HG03196 (cell line): ENCODE results near the gene CAST.
"Not testable (repeated sequence)": the region's sequence is repeated elsewhere in the genome, so short reads cannot be mapped to it uniquely, and the experiment has no call there.

ENCODE experiments used
- ATAC-seq: cut with Tn5 transposase; IDR thresholded peaks from one replicate; pipeline ENCODE4 v1.9.1; 2021; ENCODE audit not compliant: unreplicated experiment

The CAST gene, protein sequence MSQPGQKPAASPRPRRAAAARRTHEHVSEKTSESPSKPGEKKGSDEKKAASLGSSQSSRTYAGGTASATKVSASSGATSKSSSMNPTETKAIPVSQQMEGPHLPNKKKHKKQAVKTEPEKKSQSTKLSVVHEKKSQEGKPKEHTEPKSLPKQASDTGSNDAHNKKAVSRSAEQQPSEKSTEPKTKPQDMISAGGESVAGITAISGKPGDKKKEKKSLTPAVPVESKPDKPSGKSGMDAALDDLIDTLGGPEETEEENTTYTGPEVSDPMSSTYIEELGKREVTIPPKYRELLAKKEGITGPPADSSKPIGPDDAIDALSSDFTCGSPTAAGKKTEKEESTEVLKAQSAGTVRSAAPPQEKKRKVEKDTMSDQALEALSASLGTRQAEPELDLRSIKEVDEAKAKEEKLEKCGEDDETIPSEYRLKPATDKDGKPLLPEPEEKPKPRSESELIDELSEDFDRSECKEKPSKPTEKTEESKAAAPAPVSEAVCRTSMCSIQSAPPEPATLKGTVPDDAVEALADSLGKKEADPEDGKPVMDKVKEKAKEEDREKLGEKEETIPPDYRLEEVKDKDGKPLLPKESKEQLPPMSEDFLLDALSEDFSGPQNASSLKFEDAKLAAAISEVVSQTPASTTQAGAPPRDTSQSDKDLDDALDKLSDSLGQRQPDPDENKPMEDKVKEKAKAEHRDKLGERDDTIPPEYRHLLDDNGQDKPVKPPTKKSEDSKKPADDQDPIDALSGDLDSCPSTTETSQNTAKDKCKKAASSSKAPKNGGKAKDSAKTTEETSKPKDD

DNA sequence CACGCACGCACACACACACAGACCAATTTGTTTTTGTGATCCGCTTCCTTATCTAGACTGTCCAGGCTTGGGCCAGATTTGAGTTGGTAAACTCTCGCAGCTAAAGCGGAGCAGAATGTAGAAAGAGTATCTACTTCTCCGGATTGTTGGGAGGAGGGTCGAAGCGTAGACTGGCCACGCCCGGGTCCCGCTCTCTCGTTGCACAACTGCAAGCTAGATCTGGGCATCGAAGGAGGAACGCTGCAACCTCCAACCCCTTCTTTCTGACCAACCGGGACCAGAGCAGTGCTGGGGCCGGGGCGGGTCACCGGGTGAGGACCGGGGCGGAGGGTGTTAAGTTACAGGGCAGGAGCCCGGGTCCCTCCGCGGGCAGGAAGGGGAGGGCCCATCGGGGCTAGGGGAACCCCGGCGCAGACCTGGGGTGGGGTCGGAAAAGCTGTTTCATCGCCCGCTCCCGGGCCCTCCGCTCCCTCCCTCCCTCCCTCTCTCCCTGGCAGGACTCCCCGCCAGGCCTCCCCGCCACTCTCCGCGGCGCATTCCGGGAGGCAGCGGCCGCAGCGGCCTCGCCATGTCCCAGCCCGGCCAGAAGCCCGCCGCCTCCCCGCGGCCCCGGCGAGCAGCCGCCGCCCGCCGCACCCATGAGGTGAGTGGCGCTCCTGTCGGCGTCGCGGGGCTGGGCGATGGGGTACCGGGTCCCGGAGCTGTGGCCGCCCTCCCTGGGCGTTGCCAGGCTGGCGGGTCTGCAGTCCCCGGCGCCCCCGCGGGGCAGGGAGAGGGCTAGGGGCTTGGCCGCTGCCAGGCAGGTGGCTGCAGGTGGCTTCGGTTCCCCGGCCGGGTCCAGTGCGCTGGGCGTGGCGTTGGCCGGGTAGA lies at the start of gene CAST:
CAST (plus strand) TSS at position 522 of the 870 bp plus-strand sequence; CDS start at position 569, 47 bp downstream.
- ATAC-seq: peak; percentile 68

DNA sequence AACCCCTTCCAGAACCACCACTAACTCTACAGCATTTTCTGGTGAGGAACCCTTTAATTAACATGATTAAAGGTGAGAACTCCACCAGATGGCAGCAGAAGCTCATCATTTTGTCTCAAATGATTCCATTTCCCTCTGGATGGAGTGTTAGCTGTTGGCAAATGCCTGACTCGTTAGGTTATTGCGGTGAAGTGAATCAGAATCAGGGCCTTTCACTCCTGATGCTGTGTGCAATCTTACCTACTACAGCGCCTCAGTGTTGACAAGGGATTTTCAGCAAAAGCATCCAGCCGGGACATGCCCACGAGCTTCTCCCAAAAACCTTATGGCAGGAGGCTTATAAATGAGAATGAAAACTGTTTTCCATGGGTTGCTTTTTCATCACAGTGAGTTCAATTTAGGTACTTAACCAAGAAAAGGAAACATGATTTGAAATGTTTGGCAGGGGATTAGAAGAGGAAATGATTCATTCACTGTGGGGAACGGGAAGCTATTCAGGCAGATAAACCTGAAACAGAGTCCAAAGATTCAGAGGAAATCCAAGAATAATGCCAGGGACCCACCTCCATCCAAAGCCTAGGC lies 48.0 kb upstream of the CAST start:
- ATAC-seq: no peak

DNA sequence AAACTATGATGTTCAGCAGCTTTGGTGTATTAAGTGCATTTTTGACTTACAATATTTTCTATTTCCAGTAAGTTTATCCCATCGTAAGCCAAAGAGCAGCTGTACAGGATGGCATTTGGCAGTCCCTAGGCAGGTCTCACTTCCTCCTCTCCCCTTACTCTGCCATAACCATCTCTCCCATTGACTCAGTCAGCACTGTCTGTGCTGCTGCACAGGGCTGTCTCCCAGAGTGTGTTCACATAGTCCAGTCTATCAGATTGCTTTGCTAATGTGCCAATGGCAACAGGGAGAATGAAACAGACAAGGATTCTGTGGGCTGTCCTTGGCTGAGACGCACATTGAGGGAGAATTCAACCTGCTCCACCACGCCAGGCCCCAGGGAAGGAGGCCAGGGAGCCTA lies 47.0 kb upstream of the CAST start:
- no peak for ATAC-seq

DNA sequence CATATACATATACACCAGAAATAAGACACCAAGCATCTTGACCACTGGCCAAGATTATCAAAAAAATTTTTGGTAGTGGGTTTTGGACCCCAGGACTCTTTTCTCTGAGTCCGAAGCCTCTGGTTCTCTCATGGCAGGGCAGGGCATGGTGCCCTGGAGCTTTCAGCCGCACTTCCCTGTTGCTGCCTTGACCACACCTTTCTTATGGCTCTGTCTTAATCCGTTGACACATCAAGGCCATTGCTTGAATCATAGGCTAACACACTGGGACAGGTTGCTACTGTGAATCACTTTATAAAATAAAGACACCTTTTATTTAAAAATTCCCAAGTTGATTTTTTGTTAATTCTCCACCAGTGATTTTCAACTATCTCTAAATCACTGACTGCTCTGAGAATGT lies 45.4 kb upstream of the CAST start:
- ATAC-seq: no peak

DNA sequence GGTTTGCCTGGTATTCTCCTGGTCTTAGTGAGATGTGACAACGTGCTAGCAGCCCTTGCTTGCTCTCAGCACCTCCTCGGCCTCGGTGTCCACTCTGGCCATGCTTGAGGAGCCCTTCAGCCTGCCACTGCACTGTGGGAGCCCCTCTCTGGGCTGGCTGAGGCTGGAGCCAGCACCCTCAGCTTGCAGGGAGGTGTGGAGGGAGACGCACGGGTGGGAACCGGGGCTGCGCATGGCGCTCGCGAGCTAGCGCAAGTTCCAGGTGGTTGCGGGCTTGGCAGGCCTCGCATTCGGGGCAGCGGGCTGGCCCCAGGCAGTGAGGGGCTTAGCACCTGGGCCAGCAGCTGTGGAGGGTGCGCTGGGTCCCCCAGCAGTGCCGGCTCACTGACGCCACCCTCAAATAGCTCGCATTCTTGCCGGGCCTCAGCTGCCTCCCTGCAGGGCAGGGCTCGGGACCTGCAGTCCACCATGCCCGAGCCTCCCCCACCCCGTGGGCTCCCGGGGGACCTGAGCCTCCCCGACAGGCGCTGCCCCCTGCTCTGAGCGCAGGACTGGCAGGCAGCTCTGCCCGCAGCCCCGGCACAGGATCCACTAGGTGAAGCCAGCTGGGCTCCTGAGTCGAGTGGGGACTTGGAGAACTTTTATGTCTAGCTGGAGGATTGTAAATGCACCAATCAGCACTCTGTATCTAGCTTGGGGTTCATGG lies 43.7 kb upstream of the CAST start:
- ATAC-seq: not testable (repeated sequence)

DNA sequence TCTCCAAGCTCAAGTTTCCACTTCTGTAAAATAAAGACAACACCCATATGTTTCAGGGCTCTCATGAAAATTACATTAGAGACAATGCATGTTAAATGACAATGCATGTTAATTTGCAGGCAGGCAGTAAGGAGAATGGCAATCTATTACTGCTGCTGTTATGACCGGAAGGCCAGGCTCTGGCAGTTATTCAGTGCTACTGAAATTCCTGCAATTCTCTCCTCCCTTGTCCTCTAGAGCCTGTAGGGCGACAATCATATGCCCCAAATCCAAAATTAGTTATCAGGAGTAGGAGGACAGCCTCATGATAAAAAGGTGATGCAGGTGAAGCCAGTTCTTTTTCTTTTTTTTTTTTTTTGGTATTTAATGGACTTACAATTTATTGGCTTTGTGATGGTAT lies 42.2 kb upstream of the CAST start:
- no peak for ATAC-seq

DNA sequence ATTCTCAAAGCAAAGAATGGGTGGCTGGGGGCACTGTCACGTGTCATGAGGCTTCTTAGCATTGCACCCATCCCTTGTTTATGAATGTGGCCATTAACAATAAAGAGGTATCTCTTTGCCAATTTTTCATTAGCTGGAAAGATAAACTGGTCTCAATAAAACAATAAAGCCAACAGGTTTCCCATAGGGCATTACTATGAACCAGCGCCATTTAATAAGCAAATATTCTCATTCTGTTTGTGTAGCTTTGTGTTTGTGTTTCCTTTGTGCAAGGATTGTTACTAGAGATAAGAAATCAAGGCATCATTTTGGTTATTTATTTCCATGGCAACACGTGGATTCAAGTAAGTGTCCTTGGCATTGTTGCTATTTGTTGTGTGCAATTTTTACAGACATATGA lies 37.6 kb upstream of the CAST start:
- no peak for ATAC-seq

DNA sequence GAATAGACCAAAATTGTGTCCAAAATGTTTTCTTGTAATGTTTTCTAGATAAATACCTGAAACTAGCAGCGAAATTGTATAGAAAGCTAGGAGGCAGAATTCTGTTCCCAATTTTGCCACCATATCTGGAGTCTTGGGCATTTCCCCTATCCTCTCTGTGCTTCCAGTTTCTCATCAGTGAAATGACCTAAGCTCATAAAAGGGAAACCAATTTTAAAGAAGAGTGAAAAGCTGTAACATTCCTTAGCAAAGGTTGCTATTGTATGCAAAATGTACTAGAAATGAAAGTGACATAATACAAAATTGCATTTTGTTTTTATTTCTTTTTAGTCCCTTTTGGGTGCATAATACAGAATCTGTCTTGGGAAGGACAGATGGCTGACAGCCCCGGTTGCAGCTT lies 36.8 kb upstream of the CAST start:
- ATAC-seq: no peak

DNA sequence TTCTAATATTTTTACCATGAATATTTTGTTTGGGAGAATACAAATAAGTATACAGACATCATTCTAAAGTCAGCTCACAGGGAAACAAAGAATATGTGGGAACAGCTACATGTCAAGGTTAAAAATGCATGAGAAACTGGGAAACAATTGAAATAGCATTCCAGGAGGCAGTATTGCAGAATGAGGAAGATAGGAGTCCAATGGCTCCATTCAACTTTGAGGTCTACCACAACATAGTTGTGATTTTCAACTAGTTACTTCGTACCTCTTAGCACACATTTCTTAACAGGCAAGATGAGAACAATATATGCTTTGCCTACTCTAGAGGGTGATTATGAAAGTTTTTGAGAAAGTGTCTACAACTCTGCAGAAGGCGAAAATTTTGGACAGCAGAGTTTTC lies 35.2 kb upstream of the CAST start:
- ATAC-seq: no peak

DNA sequence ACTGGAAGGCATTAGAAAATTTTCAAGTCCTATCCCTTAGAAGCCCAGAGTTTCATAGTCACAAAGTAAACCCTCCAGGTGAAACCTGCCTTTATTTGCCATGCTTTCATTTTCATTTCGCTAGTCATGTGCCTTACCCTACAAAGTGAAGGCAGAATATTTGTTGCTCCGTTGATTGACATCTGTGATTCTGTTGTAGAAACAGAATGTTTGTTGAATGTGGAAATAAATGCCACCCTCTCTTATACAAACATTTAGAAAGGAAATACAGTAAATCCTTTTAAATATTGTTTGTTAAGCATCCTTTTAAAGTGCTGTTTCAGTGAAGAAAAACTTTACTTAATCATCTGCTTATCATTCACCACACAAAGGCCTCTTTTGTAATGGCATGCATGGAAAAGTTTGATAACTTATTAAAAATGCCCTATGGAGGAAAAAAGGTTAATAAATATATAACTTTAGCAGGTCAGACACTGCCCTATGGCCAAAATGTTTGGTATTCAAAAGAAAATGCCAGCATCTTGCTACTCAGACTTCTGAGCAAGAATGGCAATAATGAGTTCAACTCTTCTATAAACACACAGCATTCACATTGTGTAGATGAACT lies 34.3 kb upstream of the CAST start:
- ATAC-seq: no peak

DNA sequence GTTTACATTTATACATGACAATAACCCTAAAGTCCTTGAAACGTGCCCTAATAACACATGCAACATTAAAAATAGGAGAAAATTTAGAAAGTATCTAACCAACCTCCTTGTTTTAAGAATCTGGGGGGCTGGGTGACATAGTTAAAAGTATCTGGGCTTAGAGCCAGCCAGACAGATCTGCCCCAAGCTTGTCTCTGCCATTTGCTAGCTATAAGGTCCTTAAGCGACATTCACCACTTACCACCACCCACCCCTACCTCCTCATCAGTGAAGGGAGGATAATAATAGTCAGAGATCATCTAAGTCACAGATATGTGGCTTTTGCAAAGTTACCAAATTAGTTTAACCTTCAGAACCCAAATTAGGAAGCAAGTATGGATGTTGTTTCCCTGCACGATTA lies 33.8 kb upstream of the CAST start:
- no peak for ATAC-seq

DNA sequence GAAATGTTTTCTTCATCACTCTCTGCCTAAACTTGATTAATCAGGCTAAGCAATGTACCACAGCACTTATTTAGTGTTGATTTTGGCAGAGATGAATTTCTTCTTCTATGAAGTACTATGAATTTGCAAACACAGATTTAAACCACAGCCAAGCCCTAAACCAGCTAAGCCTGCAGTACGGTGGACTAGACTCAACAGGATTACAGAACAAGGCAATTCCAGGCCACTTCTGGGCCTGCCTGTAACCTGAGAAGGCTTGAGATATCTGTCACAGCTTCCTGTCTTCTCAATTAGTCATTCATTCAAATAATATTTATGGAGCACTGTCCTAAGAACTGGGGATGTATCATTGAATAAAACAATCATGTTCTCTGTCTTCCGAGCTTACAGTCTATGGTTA lies 32.4 kb upstream of the CAST start:
- ATAC-seq: no peak

DNA sequence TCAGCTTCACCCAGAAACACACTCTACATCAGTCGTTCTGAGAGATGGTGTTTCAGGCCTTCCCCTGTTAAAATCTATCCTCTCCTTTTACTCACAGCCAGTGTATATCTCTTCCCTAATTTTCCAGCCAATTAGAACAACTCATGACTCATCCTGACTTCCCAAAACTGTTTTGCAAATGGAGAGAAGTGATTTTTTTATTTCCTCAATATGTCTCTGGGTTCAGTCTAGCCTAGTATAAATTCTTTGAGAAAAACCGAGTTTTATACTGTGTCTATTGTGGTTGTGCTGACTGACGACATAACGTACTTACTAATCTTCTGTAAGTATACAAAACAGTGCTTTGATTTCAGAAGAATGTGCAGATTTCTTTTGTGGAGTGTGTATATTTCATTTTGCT lies 28.4 kb upstream of the CAST start:
- ATAC-seq: no peak

DNA sequence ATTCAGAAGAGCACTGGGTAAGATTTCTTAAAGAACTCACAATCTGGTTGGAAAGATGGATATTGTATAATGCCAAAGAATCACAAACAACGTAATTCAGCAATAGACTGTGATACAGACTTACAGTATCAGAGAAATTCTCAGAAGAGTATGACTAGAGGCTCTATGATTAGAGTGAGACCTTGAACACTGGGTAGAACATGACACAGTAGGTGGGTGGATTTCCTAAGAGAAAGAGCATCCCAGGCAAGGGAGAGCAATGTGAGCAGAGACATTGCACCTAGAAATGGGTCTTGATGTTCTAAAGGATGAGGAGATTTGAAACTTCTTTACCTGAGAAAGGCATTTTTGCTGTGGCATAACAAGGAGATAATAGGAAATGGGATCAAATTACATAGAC lies 27.3 kb upstream of the CAST start:
- ATAC-seq: no peak

DNA sequence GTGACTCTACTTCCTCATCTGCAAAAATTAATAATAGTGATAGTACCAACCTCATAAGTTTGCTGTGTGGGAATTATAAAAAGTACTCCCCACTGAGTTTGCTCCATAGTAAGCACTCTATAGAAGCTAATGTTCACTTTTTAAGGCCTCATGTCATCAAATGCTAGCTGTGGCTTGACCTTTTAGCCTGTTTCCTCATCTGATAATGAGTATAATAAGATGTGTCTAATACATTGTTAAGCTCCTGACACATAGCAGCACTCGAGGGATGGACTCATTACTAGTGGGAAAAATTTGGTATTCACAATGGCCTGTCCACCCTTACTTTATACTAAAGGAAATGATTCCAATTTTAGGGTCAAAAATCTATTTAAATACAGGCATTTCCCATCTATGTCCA lies 26.1 kb upstream of the CAST start:
- ATAC-seq: no peak

DNA sequence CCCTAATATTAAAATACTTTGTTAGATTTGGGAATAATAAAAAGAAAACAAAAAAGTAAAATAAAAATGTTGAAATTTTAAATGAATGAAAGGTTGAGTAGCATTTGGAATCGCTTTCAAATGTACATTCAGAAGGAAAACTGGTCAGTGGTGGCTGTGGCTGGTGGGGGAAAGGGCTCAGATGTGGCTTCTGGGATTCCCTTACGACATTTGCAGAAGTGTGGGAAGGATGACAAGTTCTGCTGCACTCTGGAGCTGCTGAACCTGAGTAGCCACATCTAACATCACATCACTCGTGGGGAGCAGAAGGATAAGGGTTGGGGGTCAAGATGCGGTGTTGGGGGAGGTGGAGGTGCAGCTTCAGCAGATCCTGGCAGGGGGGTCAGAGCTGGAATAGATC lies 25.6 kb upstream of the CAST start:
- no peak for ATAC-seq

DNA sequence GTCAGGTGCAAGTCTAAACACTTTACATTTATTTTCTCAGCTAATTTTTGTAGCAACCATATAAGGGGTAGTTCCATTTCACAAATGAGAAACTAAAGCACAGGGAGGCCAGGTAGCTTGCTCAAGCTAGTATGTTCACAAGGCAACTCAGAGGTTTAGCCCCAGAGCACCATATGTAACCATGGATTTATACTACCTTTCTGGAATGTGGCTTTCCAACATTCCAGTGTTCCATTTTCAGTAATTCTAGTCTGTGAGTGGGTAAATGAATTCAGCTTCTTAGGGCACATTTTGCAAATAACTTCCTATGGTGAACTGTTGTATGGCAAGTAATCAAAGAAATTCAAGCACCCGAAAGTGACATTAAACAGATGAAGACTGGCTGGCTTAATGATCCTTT lies 25.0 kb upstream of the CAST start:
- no peak for ATAC-seq

DNA sequence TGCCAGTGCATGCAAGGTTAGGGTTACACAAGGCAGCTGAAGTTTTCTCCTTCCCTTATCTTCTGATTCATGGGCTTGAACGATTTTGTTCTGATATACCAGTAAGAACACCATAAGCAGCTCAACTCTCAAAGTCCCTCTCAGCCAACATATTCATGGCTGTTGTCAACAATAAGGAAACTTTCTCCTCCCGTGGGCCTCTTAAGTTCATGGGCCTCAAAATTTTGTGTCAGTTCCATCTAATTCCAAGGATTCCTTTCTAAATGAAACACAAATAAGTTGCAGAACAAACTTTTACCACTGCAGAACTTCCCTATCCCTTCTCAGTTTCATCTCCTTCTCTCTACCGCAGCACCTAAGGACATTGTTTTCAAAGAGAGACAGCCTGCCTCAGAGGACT lies 23.6 kb upstream of the CAST start:
- ATAC-seq: no peak

DNA sequence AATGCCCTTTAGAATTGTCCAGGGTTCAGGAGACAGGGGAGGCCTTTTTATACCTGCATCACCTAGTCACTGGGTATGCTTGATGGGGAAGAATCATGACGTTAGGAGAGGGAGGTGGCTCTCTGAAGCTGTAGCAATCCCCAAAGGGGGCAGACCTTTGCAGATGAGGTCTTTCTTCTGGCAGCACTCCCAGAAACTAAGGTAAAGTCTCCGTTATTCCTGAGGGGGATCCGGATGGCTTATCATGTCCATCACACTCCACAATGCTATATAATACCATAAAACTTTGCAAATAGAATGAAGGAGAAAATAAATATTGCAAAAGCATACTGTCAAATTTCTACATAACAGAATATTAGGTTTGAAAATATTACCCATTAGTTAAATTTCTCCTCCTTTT lies 21.5 kb upstream of the CAST start:
- ATAC-seq: no peak
